ENCODE data around the gene ARFIP2. TPM values are rescaled to one million over a fixed set of nuclear protein-coding genes. Genes with fewer than 3 reads are reported as not detected.
"Not testable (repeated sequence)": the region's sequence is repeated elsewhere in the genome, so short reads cannot be mapped to it uniquely, and the experiment has no call there.

Gene ARFIP2
- total RNA-seq, 1 experiment from 2014 or later, result 100 TPM

DNA sequence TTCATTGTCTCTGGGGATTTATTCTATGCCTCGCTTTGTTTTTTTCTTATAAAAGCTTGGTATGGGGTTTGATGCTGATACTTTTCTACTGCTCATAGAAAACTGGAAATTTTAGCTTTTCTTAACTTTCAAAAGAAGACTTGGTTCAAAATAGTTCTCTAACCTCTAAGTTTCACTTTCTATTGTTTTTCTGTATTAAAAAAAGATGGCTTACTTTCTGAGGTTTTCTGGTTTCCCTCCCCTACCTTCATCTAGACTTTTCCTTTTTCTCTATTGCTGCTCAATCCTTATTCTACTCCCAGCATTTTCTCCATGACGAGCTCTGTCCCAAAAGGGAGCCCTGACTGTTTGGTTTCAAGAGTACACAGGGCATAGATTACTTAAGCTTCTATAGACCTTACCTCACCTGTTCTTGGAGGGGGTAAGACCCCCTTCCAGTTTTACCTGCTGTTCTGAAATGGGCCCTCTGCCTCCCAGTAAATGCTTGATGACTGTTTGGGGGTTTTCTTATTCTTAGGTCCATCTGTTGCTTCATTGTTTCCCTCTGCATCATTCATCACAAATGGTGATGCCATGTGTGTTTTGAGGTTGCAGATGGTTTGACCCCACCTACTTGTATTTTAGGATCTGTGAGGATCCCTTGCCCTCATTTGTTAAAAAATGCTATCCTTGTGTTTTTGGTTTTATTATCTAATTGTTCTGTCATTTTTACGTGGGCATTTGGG is 45.4 kb upstream of the ARFIP2 start:
- Histone ChIP-seq H3K4me3 (ENCODE audit: low read depth, low read length) (no peak overlapping the region), H3K4me1 (no peaks in the 10 kb centered on the region), H3K9me3 (no peaks in the 10 kb centered on the region), H3K27me3 (replicated peaks; ENCODE audit: control insufficient read depth, insufficient read depth, low read length) (no peaks in the 10 kb centered on the region), H3K36me3 (ENCODE audit: control insufficient read depth, insufficient read depth, low read length) (no peaks in the 10 kb centered on the region)
- BruUV-seq (replicated peaks), result no TSS peak
- CTCF ChIA-PET, result no interaction called here
- TF ChIP-seq, protein P1, sequence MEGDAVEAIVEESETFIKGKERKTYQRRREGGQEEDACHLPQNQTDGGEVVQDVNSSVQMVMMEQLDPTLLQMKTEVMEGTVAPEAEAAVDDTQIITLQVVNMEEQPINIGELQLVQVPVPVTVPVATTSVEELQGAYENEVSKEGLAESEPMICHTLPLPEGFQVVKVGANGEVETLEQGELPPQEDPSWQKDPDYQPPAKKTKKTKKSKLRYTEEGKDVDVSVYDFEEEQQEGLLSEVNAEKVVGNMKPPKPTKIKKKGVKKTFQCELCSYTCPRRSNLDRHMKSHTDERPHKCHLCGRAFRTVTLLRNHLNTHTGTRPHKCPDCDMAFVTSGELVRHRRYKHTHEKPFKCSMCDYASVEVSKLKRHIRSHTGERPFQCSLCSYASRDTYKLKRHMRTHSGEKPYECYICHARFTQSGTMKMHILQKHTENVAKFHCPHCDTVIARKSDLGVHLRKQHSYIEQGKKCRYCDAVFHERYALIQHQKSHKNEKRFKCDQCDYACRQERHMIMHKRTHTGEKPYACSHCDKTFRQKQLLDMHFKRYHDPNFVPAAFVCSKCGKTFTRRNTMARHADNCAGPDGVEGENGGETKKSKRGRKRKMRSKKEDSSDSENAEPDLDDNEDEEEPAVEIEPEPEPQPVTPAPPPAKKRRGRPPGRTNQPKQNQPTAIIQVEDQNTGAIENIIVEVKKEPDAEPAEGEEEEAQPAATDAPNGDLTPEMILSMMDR (IDR thresholded peaks at IDR 0.05; ENCODE audit: insufficient read depth in 1 of 2, low read depth in 1 of 2, low read length in 1 of 2, severe bottlenecking in 1 of 2, unreplicated experiment in 1 of 2), result no peak
- Mint-ChIP-seq H3K36me3 (ENCODE audit: insufficient read depth, unreplicated experiment) (peaks cover 6% of the 10 kb centered on the region), H3K4me3 (ENCODE audit: unreplicated experiment) (no peak overlapping the region), H3K9me3 (ENCODE audit: unreplicated experiment) (no peaks in the 10 kb centered on the region), H3K27me3 (ENCODE audit: insufficient read depth, unreplicated experiment) (no peaks in the 10 kb centered on the region), H3K27ac (ENCODE audit: unreplicated experiment) (no peak overlapping the region), H3K4me1 (ENCODE audit: low read depth, unreplicated experiment) (peaks cover 7% of the 10 kb centered on the region)
- intact Hi-C loops (cut with micrococcal nuclease; ENCODE audit: unreplicated experiment), result no loop called here
- POLR2A ChIA-PET, result no interaction called here
- no peak for DNase-seq

DNA sequence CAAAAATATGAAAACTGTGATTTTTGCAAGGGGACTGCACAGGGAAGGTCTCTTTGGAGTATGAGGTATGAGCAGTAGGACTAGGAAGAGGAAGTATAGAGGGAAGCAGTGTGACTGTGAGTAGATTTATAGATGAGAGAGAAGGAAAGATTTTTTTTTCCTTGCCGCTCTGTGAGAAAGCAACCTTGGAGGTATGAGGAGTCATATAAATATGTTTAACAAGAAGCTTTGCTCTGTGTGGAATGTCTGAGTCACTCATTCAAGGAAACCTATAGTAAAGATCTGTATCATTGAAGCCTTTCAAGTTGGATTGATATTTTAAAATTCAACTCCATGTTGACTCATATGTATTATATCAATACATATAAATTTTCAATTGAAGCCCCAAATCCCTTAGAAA is 42.1 kb upstream of the ARFIP2 start:
- no peaks in the 10 kb centered on the region for H3K36me3 Mint-ChIP-seq (ENCODE audit: insufficient read depth, unreplicated experiment)
- H3K4me3 Mint-ChIP-seq (ENCODE audit: unreplicated experiment), result no peak overlapping the region
- H3K9me3 Mint-ChIP-seq (ENCODE audit: unreplicated experiment), result no peaks in the 10 kb centered on the region
- H3K27ac Mint-ChIP-seq (ENCODE audit: unreplicated experiment), result no peak overlapping the region
- H3K4me1 Mint-ChIP-seq (ENCODE audit: low read depth, unreplicated experiment), result peaks cover 7% of the 10 kb centered on the region
- Histone ChIP-seq H3K4me3 (ENCODE audit: low read depth, low read length) (no peak overlapping the region), H3K27me3 (replicated peaks; ENCODE audit: control insufficient read depth, insufficient read depth, low read length) (no peaks in the 10 kb centered on the region), H3K9me3 (no peaks in the 10 kb centered on the region), H3K36me3 (ENCODE audit: control insufficient read depth, insufficient read depth, low read length) (no peaks in the 10 kb centered on the region), H3K4me1 (no peaks in the 10 kb centered on the region)
- intact Hi-C loops (cut with micrococcal nuclease; ENCODE audit: unreplicated experiment), result no loop called here
- BruUV-seq (replicated peaks), result no TSS peak
- ChIA-PET POLR2A (no interaction called here), CTCF (no interaction called here)
- no peaks in the 10 kb centered on the region for H3K27me3 Mint-ChIP-seq (ENCODE audit: insufficient read depth, unreplicated experiment)
- TF ChIP-seq, protein P1 (IDR thresholded peaks at IDR 0.05; ENCODE audit: insufficient read depth in 1 of 2, low read depth in 1 of 2, low read length in 1 of 2, severe bottlenecking in 1 of 2, unreplicated experiment in 1 of 2), result no peak
- no peak for DNase-seq

DNA sequence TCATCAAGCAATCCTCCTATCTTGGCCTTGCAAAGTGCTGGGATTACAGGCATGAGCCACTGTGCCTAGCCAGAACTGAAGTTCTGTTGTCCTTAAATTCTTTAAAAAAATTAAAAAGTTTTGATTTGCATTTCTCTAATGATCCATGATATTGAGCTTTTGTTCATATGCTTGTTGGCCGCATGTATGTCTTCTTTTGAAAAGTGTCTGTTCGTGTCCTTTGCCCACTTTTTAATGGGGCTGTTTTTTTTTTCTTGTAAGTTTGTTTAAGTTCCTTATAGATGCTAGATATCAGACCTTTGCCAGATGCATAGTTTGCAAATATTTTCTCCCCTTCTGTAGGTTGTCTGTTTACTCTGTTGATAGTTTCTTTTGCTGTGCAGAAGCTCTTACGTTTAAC is 40.8 kb upstream of the ARFIP2 start:
- H3K27ac Mint-ChIP-seq (ENCODE audit: unreplicated experiment); H3K4me3 Mint-ChIP-seq (ENCODE audit: unreplicated experiment); H3K4me3 ChIP-seq (ENCODE audit: low read depth, low read length); BruUV-seq (replicated peaks); H3K27me3 Mint-ChIP-seq (ENCODE audit: insufficient read depth, unreplicated experiment); H3K9me3 ChIP-seq; H3K27me3 ChIP-seq (replicated peaks; ENCODE audit: control insufficient read depth, insufficient read depth, low read length); H3K36me3 ChIP-seq (ENCODE audit: control insufficient read depth, insufficient read depth, low read length); DNase-seq; intact Hi-C loops (cut with micrococcal nuclease; ENCODE audit: unreplicated experiment); H3K4me1 ChIP-seq; H3K36me3 Mint-ChIP-seq (ENCODE audit: insufficient read depth, unreplicated experiment); CTCF ChIA-PET; POLR2A ChIA-PET; H3K9me3 Mint-ChIP-seq (ENCODE audit: unreplicated experiment); H3K4me1 Mint-ChIP-seq (ENCODE audit: low read depth, unreplicated experiment): not testable (repeated sequence)

All from Caco-2 (cell line).